Body of pancreas (tissue), 4 donors: ENCODE measurements around the gene MAPK1IP1L. TPM values are rescaled to one million over a fixed set of nuclear protein-coding genes. Genes with fewer than 3 reads are reported as not detected.
"Not testable (repeated sequence)": the region's sequence is repeated elsewhere in the genome, so short reads cannot be mapped to it uniquely, and the experiment has no call there.

Experiments used
- ATAC-seq: fragments of 150-250 bp; one replicate; pipeline ENCODE4 v1.9.1; 2016
- DNase-seq, 4 donors: peaks; one replicate each; pipeline ENCODE4 v3.0.0-alpha.2; 2019
- H3K27ac ChIP-seq, 4 donors: fragments of 200-600 bp; sonication (generic); 1 replicate in 3 of 4; 2 replicates in 1 of 4; pipeline versions ENCODE4 v1.5.1 to v1.6.1; 2016 to 2019; ENCODE audit warnings: mild to moderate bottlenecking in 1 of 4, mixed read lengths in 1 of 4, moderate library complexity in 1 of 4
- H3K27me3 ChIP-seq, 2 donors: fragments of 200-600 bp; sonication (generic); one replicate each; pipeline ENCODE4 v1.6.0; 2016; ENCODE audit warnings: mild to moderate bottlenecking in 1 of 2
- H3K36me3 ChIP-seq, 2 donors: fragments of 200-600 bp; sonication (generic); replicated peaks in 1 of 2; 2 replicates each; pipeline ENCODE4 v1.5.1; 2016; ENCODE audit warnings: low read depth in 2 of 2; ENCODE audit not compliant: insufficient read depth in 1 of 2
- H3K4me1 ChIP-seq: fragments of 200-600 bp; sonication (generic); one replicate; pipeline ENCODE4 v1.6.0; 2016
- H3K4me3 ChIP-seq, 2 donors: fragments of 200-600 bp; sonication (generic); 1 replicate in 1 of 2; 2 replicates in 1 of 2; pipeline ENCODE4 v1.5.1; 2016 to 2019
- H3K9me3 ChIP-seq, 3 donors: fragments of 200-600 bp; sonication (generic); 1 replicate in 2 of 3; 2 replicates in 1 of 3; pipeline ENCODE4 v1.5.1; 2016
- CTCF ChIP-seq, 7 experiments: fragments of 450-650 bp in 4 of 7; fragments of 200-600 bp in 3 of 7; sonication (generic) in 3 of 7; IDR thresholded peaks; one replicate each; pipeline ENCODE4 v1.5.1; 2016 to 2019; ENCODE audit warnings: antibody characterized with exemption in 7 of 7
- POLR2A ChIP-seq, 3 donors: fragments of 450-650 bp; IDR thresholded peaks; one replicate each; pipeline ENCODE4 v1.6.1; 2016; ENCODE audit warnings: antibody characterized with exemption in 3 of 3, mild to moderate bottlenecking in 2 of 3
- WGBS, 2 donors: methylation state at CpG; one replicate each; pipeline ENCODE4 v1.1.5; 2017; 5-methylcytosine and 5-hydroxymethylcytosine counted together
- intact Hi-C: fragments of 100-400 bp; cut with DNase I; formaldehyde crosslinking; loops from one replicate; pipeline ENCODE4 v1.15.1; 2023
- total RNA-seq, 2 donors: library from RNA; depleted of rRNA; stranded (reverse); fragments of >200 nt; gene quantifications; one replicate each; pipeline ENCODE4 v1.1.0, GENCODE V29; 2016

MAPK1IP1L gene
- total RNA-seq, 2 donors from 2014 or later, result 7.9 to 13.2 TPM

- H3K27me3 ChIP-seq, result no peaks in the 10 kb centered on the region
- H3K9me3 ChIP-seq, result no peaks in the 10 kb centered on the region
- H3K4me3 ChIP-seq, result no peak overlapping the region
- intact Hi-C loops, result no loop called here
- no peak for DNase-seq
- peaks cover 19% of the 10 kb centered on the region for H3K4me1 ChIP-seq
- H3K36me3 ChIP-seq, result no peaks in the 10 kb centered on the region
- 15 to 35% methylated on average over 2 of the region's 2 CpGs for WGBS, 2 donors
- ATAC-seq, result no peak
- no peak for TF ChIP-seq CTCF (IDR thresholded peaks at IDR 0.05)
- TF ChIP-seq POLR2A (IDR thresholded peaks at IDR 0.05), result no peak
- no peak overlapping the region for H3K27ac ChIP-seq
These were observed 20.3 kb upstream of the MAPK1IP1L start for GRCh38 chr14:55031190-55031589.

GRCh38 chr14:55037995-55038394 lies 13.5 kb upstream of the MAPK1IP1L start:
- H3K9me3 ChIP-seq, H3K27ac ChIP-seq, intact Hi-C loops, H3K36me3 ChIP-seq, H3K27me3 ChIP-seq, DNase-seq, H3K4me1 ChIP-seq, H3K4me3 ChIP-seq, ATAC-seq: not testable (repeated sequence)

GRCh38 chr14:55038708-55039107 lies 12.7 kb upstream of the MAPK1IP1L start:
- H3K36me3 ChIP-seq, result no peaks in the 10 kb centered on the region
- no peaks in the 10 kb centered on the region for H3K4me1 ChIP-seq
- H3K27ac ChIP-seq, result no peak overlapping the region
- no peaks in the 10 kb centered on the region for H3K9me3 ChIP-seq
- no peak overlapping the region for H3K4me3 ChIP-seq
- intact Hi-C loops, result no loop called here
- TF ChIP-seq POLR2A (IDR thresholded peaks at IDR 0.05) (no peak), CTCF (IDR thresholded peaks at IDR 0.05) (no peak)
- DNase-seq, result no peak
- no peaks in the 10 kb centered on the region for H3K27me3 ChIP-seq
- no peak for ATAC-seq

DNA sequence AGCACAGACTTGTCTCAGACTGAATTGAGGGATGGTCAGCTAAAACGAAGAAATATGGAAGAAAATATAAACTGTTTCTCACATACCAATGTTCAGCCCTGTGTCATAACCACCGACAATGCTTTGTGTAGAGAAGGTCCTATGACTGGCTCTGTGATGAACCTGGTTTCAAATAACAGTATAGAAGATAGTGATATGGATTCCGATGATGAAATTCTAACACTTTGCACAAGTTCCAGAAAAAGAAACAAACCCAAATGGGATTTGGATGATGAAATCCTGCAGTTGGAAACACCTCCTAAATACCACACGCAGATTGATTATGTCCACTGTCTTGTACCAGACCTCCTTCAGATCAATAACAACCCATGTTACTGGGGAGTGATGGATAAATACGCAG lies 7.9 kb upstream of the MAPK1IP1L start:
- Histone ChIP-seq H3K9me3 (no peaks in the 10 kb centered on the region), H3K4me1 (no peaks in the 10 kb centered on the region), H3K36me3 (no peaks in the 10 kb centered on the region), H3K27ac (no peak overlapping the region), H3K27me3 (no peaks in the 10 kb centered on the region), H3K4me3 (no peak overlapping the region)
- TF ChIP-seq CTCF (IDR thresholded peaks at IDR 0.05), result no peak
- TF ChIP-seq POLR2A (IDR thresholded peaks at IDR 0.05), result no peak
- intact Hi-C loops, result no loop called here
- ATAC-seq (no peak), DNase-seq (no peak)
- 88 to 91% methylated on average over 5 of the region's 5 CpGs for WGBS, 2 donors

DNA sequence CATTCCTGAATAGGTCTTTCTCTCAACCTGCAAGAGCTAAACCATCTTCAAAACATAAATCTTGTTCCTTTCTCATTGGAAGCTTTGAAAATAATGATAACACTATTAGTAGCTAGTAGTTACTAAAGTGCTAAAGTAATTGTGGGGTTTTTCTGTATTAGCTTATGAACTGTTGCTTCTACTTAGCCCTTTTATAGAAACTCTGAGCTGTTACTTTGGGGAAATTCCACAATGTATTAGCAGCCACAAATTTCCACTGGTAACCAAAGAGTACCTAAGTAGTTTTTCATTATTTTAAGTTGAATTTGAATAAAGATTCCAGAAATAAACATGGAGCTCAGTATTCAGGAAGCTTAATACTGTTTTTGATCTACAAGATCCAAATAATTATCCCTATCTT lies 6.4 kb upstream of the MAPK1IP1L start:
- H3K27me3 ChIP-seq, result no peaks in the 10 kb centered on the region
- no peak for ATAC-seq
- no peak for DNase-seq
- H3K4me3 ChIP-seq, result no peak overlapping the region
- H3K9me3 ChIP-seq, result no peaks in the 10 kb centered on the region
- no peak overlapping the region for H3K27ac ChIP-seq
- TF ChIP-seq CTCF (IDR thresholded peaks at IDR 0.05), result no peak
- no peak for TF ChIP-seq POLR2A (IDR thresholded peaks at IDR 0.05)
- no peaks in the 10 kb centered on the region for H3K4me1 ChIP-seq
- intact Hi-C loops, result no loop called here
- H3K36me3 ChIP-seq, result no peaks in the 10 kb centered on the region
